OCI-LY3 (cell line): Measurements from ENCODE around the gene ERC2.

Experiments used
- CTCF ChIP-seq: fragments of 200-600, 300-600 bp; sonication (generic); IDR thresholded peaks from 2 replicates; pipeline ENCODE4 v1.5.1; 2014; ENCODE audit warnings: antibody characterized with exemption, low read length, low read depth
- EZH2phosphoT487 ChIP-seq: fragments of 200-600 bp; shearing (Covaris generic); IDR thresholded peaks from 2 replicates; pipeline ENCODE4 v1.6.1; 2018; ENCODE audit warnings: antibody characterized with exemption, mixed run types, low read depth

GRCh38 chr3:55565521-55565920 lies 902.7 kb downstream of the ERC2 start:
- TF ChIP-seq CTCF (no peak), EZH2phosphoT487 (no peak)
